ENCODE measurements around the gene LARP4B.
A peak's percentile ranks its signal among the peaks of the same experiment; 100 is the strongest.
"Not testable (repeated sequence)": the region's sequence is repeated elsewhere in the genome, so short reads cannot be mapped to it uniquely, and the experiment has no call there.

The LARP4B gene

GRCh38 chr10:953836-954235 lies 22.3 kb upstream of the LARP4B start:
- no peaks in the 10 kb centered on the region for H3K4me1 ChIP-seq (ENCODE audit: control insufficient read depth, insufficient read depth, low read length)
- H3K9ac ChIP-seq (ENCODE audit: low read length), result no peak overlapping the region
- no peaks in the 10 kb centered on the region for H3K9me3 ChIP-seq (ENCODE audit: control insufficient read depth, low read length)
- H3K4me3 ChIP-seq (ENCODE audit: low read length), result no peak overlapping the region
- H3K27me3 ChIP-seq (ENCODE audit: control insufficient read depth, insufficient read depth, low read length), result no peaks in the 10 kb centered on the region
- H3K36me3 ChIP-seq (ENCODE audit: control insufficient read depth, insufficient read depth, low read length), result no peaks in the 10 kb centered on the region

- no peak overlapping the region for H3K4me3 ChIP-seq (ENCODE audit: low read length)
- no peaks in the 10 kb centered on the region for H3K36me3 ChIP-seq (ENCODE audit: control insufficient read depth, insufficient read depth, low read length)
- H3K9ac ChIP-seq (ENCODE audit: low read length), result no peak overlapping the region
- H3K4me1 ChIP-seq (ENCODE audit: control insufficient read depth, insufficient read depth, low read length), result peaks cover 4% of the 10 kb centered on the region
- H3K27me3 ChIP-seq (ENCODE audit: control insufficient read depth, insufficient read depth, low read length), result no peaks in the 10 kb centered on the region
- H3K9me3 ChIP-seq (ENCODE audit: control insufficient read depth, low read length), result no peaks in the 10 kb centered on the region
Measured at GRCh38 chr10:949446-949845, 17.9 kb upstream of the LARP4B start.

- Histone ChIP-seq H3K9ac (ENCODE audit: low read length) (no peak overlapping the region), H3K4me3 (ENCODE audit: low read length) (no peak overlapping the region)
Measured at GRCh38 chr10:948347-948746, 16.8 kb upstream of the LARP4B start.

GRCh38 chr10:947881-948280 lies 16.4 kb upstream of the LARP4B start:
- Histone ChIP-seq H3K36me3 (ENCODE audit: control insufficient read depth, insufficient read depth, low read length) (no peaks in the 10 kb centered on the region), H3K4me1 (ENCODE audit: control insufficient read depth, insufficient read depth, low read length) (peaks cover 15% of the 10 kb centered on the region)

More at GRCh38 chr10:948347-948746, 16.8 kb upstream of the LARP4B start:
- no peaks in the 10 kb centered on the region for H3K9me3 ChIP-seq (ENCODE audit: control insufficient read depth, low read length)
- no peaks in the 10 kb centered on the region for H3K36me3 ChIP-seq (ENCODE audit: control insufficient read depth, insufficient read depth, low read length)
- H3K4me1 ChIP-seq (ENCODE audit: control insufficient read depth, insufficient read depth, low read length), result peaks cover 15% of the 10 kb centered on the region
- no peaks in the 10 kb centered on the region for H3K27me3 ChIP-seq (ENCODE audit: control insufficient read depth, insufficient read depth, low read length)

GRCh38 chr10:947051-947450 lies 15.5 kb upstream of the LARP4B start:
- H3K27me3 ChIP-seq (ENCODE audit: control insufficient read depth, insufficient read depth, low read length), result no peaks in the 10 kb centered on the region
- H3K4me3 ChIP-seq (ENCODE audit: low read length), result no peak overlapping the region
- H3K4me1 ChIP-seq (ENCODE audit: control insufficient read depth, insufficient read depth, low read length), result peaks cover 15% of the 10 kb centered on the region
- H3K36me3 ChIP-seq (ENCODE audit: control insufficient read depth, insufficient read depth, low read length), result no peaks in the 10 kb centered on the region
- H3K9me3 ChIP-seq (ENCODE audit: control insufficient read depth, low read length), result no peaks in the 10 kb centered on the region
- no peak overlapping the region for H3K9ac ChIP-seq (ENCODE audit: low read length)

More at GRCh38 chr10:947881-948280, 16.4 kb upstream of the LARP4B start:
- H3K9ac ChIP-seq (ENCODE audit: low read length), result no peak overlapping the region
- H3K27me3 ChIP-seq (ENCODE audit: control insufficient read depth, insufficient read depth, low read length), result no peaks in the 10 kb centered on the region
- H3K4me3 ChIP-seq (ENCODE audit: low read length), result no peak overlapping the region
- H3K9me3 ChIP-seq (ENCODE audit: control insufficient read depth, low read length), result no peaks in the 10 kb centered on the region

GRCh38 chr10:945778-946177 lies 14.3 kb upstream of the LARP4B start:
- Histone ChIP-seq H3K4me1 (ENCODE audit: control insufficient read depth, insufficient read depth, low read length) (peaks cover 15% of the 10 kb centered on the region), H3K9me3 (ENCODE audit: control insufficient read depth, low read length) (no peaks in the 10 kb centered on the region), H3K27me3 (ENCODE audit: control insufficient read depth, insufficient read depth, low read length) (no peaks in the 10 kb centered on the region), H3K36me3 (ENCODE audit: control insufficient read depth, insufficient read depth, low read length) (no peaks in the 10 kb centered on the region), H3K9ac (ENCODE audit: low read length) (no peak overlapping the region), H3K4me3 (ENCODE audit: low read length) (no peak overlapping the region)

- Histone ChIP-seq H3K4me1 (ENCODE audit: control insufficient read depth, insufficient read depth, low read length) (peaks cover 15% of the 10 kb centered on the region), H3K9me3 (ENCODE audit: control insufficient read depth, low read length) (no peaks in the 10 kb centered on the region), H3K27me3 (ENCODE audit: control insufficient read depth, insufficient read depth, low read length) (no peaks in the 10 kb centered on the region), H3K36me3 (ENCODE audit: control insufficient read depth, insufficient read depth, low read length) (no peaks in the 10 kb centered on the region), H3K4me3 (ENCODE audit: low read length) (no peak overlapping the region), H3K9ac (ENCODE audit: low read length) (peak overlapping the region; percentile 24)
Measured at GRCh38 chr10:944034-944831, 12.7 kb upstream of the LARP4B start.

GRCh38 chr10:943334-944033 lies 12.0 kb upstream of the LARP4B start:
- Histone ChIP-seq H3K27me3 (ENCODE audit: control insufficient read depth, insufficient read depth, low read length) (no peaks in the 10 kb centered on the region), H3K4me3 (ENCODE audit: low read length) (no peak overlapping the region), H3K9me3 (ENCODE audit: control insufficient read depth, low read length) (no peaks in the 10 kb centered on the region), H3K4me1 (ENCODE audit: control insufficient read depth, insufficient read depth, low read length) (peaks cover 15% of the 10 kb centered on the region), H3K9ac (ENCODE audit: low read length) (no peak overlapping the region), H3K36me3 (ENCODE audit: control insufficient read depth, insufficient read depth, low read length) (no peaks in the 10 kb centered on the region)

- Histone ChIP-seq H3K27me3 (ENCODE audit: control insufficient read depth, insufficient read depth, low read length) (no peaks in the 10 kb centered on the region), H3K9me3 (ENCODE audit: control insufficient read depth, low read length) (no peaks in the 10 kb centered on the region), H3K9ac (ENCODE audit: low read length) (no peak overlapping the region), H3K4me1 (ENCODE audit: control insufficient read depth, insufficient read depth, low read length) (peaks cover 9% of the 10 kb centered on the region), H3K4me3 (ENCODE audit: low read length) (no peak overlapping the region), H3K36me3 (ENCODE audit: control insufficient read depth, insufficient read depth, low read length) (no peaks in the 10 kb centered on the region)
Measured at GRCh38 chr10:938941-939678, 7.6 kb upstream of the LARP4B start.

GRCh38 chr10:934746-935406 lies 3.4 kb upstream of the LARP4B start:
- Histone ChIP-seq H3K4me3 (ENCODE audit: low read length) (no peak overlapping the region), H3K9me3 (ENCODE audit: control insufficient read depth, low read length) (no peaks in the 10 kb centered on the region), H3K36me3 (ENCODE audit: control insufficient read depth, insufficient read depth, low read length) (no peaks in the 10 kb centered on the region), H3K27me3 (ENCODE audit: control insufficient read depth, insufficient read depth, low read length) (no peaks in the 10 kb centered on the region), H3K9ac (ENCODE audit: low read length) (no peak overlapping the region), H3K4me1 (ENCODE audit: control insufficient read depth, insufficient read depth, low read length) (no peaks in the 10 kb centered on the region)

GRCh38 chr10:934165-934564 lies 2.7 kb upstream of the LARP4B start:
- H3K9me3 ChIP-seq (ENCODE audit: control insufficient read depth, low read length); H3K27me3 ChIP-seq (ENCODE audit: control insufficient read depth, insufficient read depth, low read length); H3K4me3 ChIP-seq (ENCODE audit: low read length); H3K9ac ChIP-seq (ENCODE audit: low read length); H3K4me1 ChIP-seq (ENCODE audit: control insufficient read depth, insufficient read depth, low read length); H3K36me3 ChIP-seq (ENCODE audit: control insufficient read depth, insufficient read depth, low read length): not testable (repeated sequence)

Data from mucosa of stomach (tissue), 1 donor.